Body of pancreas (tissue), 4 donors: Measurements from ENCODE around the gene PGAM2.

Experiments
- POLR2A ChIP-seq, 3 donors: fragments of 450-650 bp; IDR thresholded peaks; one replicate each; pipeline ENCODE4 v1.6.1; 2016; ENCODE audit warnings: antibody characterized with exemption in 3 of 3, mild to moderate bottlenecking in 2 of 3
- TF ChIP-seq, protein P1 (sequence below), 7 experiments: fragments of 450-650 bp in 4 of 7; fragments of 200-600 bp in 3 of 7; sonication (generic) in 3 of 7; IDR thresholded peaks; one replicate each; pipeline ENCODE4 v1.5.1; 2016 to 2019; ENCODE audit warnings: antibody characterized with exemption in 7 of 7

DNA sequence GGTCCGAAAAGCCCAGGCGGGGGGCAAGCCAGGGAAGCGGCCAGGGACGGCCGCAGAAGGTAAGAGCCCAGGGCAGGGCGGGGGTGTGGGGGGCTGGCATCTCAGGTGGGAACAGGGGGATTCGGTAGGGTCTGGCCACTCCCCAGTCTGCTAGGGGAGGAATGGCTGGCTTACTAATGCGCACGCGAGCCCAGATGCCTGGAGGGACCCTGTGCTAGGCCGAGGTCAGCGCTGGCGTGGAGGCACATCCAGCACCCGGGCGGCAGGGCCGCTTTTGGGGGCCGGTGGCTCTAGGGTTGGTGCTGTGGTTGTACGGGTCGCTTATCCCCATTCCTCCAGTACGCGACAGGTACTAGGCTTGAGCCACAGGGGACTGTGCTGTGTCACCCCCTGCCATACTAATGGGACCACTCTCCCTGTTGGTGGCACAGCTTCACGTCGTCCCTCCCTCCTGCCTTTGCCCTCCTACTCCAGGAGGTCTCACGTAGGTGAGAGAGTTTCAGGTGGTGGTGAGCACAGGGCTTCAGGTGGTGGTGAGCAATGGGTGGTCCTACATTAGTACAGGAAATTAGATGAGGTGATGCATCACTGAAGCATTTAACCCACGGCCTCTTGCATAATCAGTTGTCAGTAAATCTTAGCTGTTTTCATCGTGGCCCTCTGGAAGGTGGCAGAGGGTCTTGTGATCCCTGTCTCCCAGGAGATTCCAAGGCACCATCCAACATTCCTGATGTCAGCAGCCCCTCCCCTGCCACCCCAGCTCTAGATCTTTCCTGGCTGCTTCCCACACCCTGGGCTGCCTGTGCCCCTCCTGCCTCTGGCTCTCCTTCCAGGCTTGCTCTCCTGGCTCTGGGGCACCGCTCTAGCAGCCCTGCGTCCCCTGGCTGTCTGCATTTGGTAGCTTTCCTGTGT lies 39.7 kb upstream of the PGAM2 start:
- TF ChIP-seq, protein P1, sequence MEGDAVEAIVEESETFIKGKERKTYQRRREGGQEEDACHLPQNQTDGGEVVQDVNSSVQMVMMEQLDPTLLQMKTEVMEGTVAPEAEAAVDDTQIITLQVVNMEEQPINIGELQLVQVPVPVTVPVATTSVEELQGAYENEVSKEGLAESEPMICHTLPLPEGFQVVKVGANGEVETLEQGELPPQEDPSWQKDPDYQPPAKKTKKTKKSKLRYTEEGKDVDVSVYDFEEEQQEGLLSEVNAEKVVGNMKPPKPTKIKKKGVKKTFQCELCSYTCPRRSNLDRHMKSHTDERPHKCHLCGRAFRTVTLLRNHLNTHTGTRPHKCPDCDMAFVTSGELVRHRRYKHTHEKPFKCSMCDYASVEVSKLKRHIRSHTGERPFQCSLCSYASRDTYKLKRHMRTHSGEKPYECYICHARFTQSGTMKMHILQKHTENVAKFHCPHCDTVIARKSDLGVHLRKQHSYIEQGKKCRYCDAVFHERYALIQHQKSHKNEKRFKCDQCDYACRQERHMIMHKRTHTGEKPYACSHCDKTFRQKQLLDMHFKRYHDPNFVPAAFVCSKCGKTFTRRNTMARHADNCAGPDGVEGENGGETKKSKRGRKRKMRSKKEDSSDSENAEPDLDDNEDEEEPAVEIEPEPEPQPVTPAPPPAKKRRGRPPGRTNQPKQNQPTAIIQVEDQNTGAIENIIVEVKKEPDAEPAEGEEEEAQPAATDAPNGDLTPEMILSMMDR (IDR thresholded peaks at IDR 0.05): no peak
- TF ChIP-seq POLR2A (IDR thresholded peaks at IDR 0.05): no peak
